HG03196 (cell line): Measurements from ENCODE around the gene PCCB.
"Not testable (repeated sequence)": the region's sequence is repeated elsewhere in the genome, so short reads cannot be mapped to it uniquely, and the experiment has no call there.

ENCODE experiments used
- ATAC-seq: cut with Tn5 transposase; IDR thresholded peaks from one replicate; pipeline ENCODE4 v1.9.1; 2021; ENCODE audit not compliant: unreplicated experiment

Gene PCCB

DNA sequence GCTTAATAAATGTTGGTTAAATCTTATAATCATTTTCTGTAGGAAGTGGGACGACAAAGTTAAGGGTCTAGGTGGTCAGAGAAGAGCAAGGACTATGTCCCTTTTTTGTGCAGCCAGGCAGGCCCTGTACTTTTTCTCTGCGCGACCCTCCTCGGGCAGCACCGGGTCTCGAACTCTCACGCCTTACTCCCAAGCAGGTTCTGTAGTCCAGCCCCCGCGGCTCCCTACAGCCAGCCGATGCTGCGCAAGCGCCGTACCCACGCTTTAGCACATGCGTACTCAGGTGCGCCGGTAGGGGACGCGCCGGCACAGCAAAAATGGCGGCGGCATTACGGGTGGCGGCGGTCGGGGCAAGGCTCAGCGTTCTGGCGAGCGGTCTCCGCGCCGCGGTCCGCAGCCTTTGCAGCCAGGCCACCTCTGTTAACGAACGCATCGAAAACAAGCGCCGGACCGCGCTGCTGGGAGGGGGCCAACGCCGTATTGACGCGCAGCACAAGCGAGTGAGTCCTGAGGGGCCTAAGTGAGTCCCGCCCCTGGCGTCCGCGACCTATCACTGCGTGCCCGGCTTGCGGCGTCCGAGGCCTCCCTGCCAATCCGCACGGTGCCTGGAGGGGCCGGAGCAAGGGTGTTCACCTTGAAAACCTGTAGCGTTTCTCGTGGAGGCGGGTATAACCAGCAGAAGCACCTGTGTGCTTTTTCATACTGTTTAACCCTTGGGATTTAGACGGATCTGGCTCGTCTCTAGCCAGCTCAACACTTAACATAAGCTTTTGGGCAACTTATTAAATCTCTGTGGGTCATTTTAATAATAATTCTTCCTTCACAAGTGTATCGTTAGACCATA, at the start of gene PCCB:
Gene PCCB (plus strand): TSS at position 282 of the 844 bp plus-strand sequence. CDS start 36 bp downstream, at position 318.
- peak; percentile 96 for ATAC-seq

DNA sequence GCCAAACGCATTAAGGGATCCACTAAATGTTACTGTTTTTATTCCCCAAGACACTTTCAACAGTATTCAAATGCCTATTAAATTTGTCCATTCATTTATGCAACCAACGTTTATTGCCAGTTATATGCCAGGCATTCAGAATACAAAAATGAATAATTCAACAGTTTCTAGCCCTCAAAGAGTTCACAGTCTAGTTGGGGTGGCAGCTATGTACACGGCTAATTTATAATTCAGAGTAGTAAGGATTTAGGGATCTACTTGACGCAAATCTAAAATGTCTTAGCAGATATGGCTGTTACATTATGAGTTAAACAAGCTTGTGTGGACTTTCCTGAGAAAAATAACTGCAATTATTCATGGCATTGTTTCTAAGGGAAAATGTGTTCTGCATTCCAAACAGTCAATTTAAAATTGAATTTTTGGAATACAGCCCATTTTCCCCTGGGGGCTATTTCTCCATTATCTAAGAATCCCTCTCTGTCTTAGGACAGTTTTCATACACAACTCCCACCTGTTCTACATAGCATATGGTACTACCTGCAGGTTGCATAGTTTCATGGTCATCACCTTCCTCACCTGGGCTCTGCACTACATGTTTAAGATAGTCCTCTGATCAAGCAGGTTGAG, 42.5 kb upstream of the PCCB start:
- no peak for ATAC-seq

DNA sequence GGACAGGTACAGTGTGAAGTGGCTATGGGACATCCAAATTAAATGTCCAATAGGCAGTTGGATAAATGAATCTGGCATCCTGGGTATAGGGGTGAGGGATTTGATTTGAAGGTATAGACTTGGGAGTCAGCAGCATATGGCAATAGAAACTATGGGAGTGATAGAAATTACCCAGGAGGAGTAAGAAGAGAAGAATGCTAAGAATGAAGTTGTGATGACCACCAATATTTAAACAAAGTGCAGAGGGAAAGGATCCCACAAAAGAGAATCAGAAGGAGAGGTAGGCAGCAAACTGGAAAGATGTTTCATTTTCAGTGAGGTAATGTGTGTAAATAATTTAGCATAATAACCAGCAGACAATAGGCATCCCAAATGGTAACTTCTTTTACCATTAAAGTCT, 40.2 kb upstream of the PCCB start:
- no peak for ATAC-seq

DNA sequence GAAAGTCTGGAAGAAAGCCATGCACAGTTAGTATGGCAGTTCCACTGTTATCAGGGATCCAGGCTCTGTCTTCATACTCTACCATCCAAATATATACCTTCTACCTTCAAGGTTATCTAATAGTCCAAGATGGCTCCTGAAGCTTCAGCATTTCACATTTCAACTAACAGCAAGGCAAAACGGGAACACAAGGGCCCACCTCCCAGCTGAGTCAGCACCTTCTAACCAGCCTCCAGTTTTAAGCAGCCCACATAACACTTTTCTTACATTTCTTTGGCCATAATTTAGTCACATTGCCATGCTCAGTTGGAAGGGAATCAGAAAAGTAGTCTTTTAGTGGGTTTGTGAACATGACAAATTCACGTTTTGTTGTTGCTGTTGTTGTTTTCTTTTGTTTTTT, 38.6 kb upstream of the PCCB start:
- no peak for ATAC-seq

DNA sequence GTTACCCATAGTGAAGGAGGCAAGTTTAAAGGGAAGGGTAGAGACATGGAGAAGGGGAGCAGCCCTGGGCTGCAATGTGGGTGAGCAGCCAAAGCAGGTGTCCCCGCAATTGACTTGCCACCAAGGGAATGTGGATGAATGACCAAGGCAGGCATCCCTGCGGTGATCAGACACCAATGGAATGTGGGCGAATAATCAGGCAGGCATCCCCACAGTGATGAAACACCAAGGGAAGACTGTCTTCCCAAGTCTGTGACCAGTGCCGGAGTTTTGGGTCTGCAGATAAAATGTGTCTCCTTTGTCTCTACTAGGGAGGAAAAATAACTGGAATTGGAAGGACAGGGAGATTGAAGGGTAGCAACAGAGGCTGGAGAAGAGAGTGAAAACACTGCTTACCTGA, 27.4 kb upstream of the PCCB start:
- not testable (repeated sequence) for ATAC-seq

DNA sequence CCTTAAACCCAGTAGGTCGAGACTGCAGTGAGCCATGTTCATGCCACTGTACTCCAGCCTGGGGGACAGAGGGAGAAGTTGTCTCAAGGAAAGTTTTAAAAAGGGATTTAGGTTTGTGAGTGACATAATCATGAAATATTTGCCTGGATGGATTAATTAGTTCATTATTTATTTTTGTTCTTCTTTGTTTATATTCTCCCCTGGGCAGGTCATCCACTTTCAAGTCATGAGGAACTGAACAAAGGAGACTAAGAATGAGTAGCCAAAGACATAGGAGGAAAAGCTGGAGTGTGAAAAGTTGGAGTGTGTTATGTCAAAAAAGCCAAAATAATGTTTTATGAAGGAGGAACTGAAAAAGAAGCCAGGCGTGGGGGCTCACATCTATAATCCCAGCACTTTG, 17.7 kb upstream of the PCCB start:
- no peak for ATAC-seq

DNA sequence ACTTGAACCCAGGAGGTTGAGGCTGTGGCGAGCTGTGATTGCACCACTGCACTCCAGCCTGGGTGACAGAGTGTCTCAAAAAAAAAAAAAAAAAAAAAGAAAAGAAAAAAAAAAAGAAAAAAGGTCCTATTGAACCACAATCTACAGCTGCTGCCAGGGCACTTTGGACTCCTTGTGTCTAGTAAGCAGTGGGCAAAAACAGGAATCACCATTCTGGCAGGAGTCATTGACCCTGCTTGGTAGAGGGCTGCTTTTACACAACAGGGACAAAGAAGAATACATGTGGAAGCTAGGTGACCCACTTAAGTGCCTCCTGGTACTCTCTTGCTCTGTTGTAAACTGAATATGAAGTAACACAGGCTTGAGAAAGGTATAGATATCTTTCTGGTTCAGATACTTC, 14.6 kb upstream of the PCCB start:
- no peak for ATAC-seq

DNA sequence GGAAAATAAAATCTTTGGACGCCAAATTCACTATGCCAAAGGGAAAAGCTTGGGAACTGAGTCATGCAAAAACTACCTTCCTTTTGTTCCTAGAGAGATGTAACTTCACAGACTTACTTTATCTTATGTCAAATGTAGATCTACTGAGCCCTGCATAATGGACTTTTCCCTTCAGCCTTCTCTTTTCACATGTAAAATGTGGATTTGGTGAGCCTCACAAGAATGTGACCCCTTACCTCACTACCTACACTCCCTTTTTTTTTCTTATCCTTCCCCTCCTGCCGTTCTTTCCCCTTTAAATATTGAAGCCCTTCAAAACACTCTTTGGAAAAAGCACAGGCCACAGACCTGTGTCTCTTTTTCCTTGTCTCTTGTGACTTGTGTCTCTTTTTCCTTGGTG, 14.0 kb upstream of the PCCB start:
- no peak for ATAC-seq

DNA sequence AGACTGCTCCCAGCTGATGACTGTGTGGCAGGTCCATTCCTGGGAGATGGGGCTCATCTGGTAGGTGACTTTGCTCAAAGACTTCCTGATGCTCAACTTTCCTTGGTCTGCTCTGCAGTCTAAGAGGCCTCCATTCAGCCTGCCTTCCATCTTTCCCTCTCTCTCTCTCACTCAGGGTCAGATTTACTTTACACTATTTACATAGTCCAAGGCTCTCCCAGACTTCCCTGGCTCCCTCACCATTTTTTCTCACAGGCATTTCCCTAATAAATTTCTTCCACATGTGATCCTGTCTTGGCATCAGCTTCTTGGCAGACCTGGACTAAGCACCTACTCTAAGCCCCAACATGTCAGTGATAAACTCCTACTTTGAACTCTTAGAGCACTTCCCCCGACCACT, 13.0 kb upstream of the PCCB start:
- no peak for ATAC-seq

DNA sequence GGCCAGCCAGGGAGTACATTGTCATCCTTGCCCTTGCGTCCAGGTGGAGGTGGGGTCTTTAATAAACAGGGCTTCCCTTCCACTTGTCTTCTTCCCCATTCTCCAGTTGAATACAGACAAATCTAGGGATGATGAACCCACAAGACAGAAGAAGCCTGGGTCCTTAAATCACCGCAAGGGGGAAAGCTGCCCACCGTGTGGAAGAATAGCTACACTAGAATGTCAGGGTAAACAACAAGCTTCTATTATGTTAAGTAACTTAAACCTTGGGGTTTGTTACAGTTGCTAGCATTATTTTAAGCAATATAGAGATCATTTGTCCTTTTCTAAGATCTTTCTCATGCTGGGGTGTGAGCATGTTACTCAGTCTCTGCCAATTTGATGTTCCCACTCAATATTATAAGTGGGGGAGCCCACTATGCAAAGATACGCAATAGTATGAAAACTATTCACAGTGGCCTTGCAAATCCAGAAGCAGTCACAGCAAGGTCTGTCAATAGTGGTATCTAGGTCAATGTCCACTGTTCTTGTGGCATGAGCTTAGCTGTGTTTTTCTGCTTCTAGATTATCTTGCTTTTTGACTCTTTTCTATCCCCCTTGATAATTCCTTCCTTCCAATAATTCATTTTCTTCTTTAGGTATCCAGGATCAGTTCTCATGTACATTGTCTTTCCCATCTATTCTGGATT, 12.0 kb upstream of the PCCB start:
- ATAC-seq = no peak

DNA sequence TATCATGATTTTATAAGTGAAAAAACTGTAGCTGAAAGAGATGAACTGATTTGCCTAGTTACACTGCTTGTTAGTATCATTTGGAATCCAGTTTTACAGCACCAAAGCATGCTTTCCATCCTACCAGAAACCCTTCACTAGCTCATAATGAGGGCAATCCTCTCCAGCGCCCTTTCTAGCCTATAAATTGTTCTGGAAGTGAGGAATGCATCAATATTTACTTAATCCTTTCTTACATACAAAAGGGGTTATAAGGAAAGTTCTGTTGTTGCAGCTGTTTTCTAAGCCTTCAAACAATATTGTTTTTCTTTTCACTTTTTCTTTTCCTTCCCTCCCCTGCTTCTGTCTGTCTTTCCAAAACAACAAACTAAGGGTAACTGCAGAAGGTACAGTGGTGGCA, 11.0 kb upstream of the PCCB start:
- ATAC-seq = no peak

DNA sequence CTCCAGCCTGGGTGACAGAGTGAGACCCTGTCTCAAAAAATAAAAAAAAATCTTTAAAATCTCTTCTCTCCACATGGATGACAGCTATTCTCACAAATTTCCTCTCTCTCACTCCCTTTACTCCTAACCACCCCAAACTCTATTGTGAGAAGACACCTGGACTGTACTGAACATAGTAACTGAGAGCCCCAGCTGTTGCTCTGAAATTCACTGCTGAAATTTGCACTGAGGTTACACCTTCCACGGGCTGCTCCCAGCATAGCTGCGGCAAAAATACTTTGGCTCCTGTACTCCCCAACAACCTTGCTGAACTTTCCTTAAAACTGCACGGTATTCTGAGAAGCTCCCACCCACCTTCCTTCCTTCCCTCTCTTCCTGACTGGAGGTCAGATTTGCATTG, 4.4 kb upstream of the PCCB start:
- no peak for ATAC-seq

DNA sequence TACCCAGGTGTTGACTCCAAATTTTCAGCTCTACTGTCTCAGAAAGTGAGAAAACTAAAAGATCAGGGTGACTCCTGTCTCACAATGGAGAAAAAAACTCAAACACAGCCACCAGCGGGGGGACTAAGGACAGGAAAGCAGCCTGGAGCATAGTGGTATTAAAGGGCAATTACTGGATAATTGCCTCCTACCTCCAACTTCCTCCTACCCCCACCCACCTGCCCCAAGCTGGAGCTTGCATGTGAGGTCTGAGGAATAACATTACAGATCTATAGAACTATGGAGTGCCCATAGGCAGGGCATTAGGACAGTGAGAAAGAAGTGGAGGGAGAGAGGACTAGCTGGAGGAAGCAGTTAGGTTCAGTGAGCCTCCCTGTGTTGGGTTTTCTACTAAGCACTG, 2.7 kb upstream of the PCCB start:
- no peak for ATAC-seq

DNA sequence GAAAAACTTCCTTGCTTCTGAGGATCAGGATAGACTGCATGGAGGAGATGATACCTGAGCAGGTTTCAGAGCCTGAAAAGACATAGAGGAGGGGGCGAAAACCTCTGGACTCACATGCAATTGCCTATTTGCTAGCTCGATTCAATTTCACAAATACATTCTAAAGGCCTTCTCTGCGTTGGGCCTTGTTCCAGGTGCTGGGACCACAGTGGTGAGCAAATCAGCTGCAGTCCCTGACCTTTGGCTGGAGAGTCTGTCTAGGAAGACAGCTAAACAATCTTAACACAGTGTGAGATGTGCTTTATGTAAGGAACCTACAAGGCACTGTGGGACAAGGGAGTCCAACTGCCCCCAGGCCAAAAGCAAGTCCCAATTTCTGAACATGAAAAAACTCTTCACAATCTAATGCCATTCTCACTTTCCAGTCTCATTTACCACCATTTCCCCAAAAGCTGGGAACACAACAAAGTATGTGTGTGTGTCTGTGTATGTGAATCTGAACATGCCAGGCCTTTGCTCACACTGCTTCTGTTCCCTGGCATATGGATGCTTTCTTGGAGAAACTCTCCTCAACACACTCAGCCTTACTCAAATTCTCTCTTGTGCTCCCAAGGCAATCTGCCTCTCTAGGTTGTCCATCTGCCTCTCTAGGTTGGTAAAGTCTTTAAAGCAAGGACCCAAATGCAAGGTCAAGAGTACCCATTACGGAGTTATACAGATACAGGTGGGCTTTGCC, 2.1 kb upstream of the PCCB start:
- ATAC-seq = no peak

DNA sequence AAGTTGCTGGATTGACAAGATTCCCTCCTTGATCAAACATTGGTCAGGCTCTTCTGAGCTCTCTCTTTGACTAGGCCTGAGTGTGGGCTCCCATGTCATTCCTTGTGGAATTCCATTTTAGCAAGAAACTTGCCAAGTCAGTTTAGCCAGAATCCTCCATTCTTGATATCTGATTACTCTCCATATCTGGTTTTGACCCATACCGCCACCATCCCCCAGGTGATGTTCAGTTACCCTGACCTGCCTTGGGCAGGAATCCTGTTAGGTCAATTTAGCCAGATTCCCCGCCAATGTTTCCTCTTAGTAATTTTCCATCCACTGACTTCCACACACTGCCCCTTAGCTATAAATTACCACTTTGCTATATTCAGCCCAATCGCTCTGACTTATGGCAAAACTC, 1.0 kb upstream of the PCCB start:
- no peak for ATAC-seq

DNA sequence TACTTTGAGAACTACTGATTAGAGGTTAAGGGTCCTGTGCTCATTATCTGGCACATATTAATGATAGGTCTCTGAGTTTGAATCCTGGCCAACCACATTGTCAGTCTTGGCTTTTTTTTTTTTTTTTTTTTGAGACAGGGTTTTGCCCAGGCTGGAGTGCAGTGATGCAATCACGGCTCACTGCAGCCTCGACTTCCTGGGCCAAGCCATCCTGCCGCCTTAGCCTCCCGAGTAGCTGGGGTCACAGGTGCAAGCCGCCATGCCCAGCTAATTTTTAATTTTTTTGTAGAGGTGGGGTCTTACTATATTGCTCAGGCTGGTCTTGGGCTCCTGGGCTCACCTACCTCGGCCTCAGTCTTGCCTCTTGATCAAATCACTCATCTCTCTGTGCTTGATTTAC, 547 bp upstream of the PCCB start:
- ATAC-seq = no peak

DNA sequence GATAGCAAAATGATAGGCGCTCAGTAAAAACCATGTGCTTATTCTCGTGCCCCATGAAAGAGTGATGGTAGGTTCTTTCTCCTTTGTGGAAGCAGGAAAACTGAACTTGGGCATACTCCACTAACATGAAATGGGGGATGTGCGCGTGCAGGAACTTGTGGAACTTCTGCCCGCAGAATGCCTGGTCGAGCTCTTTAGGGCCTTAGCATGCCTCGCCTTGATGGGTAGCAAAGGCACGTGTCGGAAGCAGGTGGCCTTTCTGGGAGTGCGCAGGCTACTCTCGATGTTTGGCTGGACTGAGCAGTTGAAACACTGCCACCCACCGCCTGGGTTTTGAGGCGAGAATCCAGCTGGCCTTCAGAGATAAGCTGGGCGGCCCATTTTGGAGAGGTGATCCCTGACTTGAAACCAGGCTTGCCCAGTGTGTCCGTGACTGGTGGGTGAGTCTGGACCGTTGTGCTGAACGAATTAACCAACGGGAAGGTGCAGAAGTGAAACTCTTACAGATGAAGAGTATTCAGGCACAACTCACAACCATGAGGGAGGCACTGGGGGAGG, 842 bp downstream of the PCCB start:
- peak; percentile 17 for ATAC-seq

DNA sequence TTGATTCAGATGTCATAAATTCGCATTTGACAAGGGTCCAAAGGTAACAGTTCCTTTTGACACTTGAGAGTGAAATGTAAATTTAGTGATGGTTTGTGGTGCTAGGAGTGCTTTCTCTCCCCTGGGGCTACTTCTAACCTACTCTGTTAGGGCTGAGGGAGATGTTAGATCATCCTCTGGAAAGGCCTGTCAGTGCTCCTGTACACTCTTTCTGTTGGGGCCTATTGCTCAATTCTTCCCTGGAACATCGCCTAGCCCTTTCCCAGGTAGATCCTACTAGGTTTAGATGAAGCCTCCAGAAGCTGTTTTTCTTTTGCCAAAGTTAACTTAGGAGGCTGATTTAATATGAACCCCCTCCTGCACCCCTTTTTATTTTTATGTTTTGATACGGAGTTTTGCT, 1.4 kb downstream of the PCCB start:
- ATAC-seq = no peak

DNA sequence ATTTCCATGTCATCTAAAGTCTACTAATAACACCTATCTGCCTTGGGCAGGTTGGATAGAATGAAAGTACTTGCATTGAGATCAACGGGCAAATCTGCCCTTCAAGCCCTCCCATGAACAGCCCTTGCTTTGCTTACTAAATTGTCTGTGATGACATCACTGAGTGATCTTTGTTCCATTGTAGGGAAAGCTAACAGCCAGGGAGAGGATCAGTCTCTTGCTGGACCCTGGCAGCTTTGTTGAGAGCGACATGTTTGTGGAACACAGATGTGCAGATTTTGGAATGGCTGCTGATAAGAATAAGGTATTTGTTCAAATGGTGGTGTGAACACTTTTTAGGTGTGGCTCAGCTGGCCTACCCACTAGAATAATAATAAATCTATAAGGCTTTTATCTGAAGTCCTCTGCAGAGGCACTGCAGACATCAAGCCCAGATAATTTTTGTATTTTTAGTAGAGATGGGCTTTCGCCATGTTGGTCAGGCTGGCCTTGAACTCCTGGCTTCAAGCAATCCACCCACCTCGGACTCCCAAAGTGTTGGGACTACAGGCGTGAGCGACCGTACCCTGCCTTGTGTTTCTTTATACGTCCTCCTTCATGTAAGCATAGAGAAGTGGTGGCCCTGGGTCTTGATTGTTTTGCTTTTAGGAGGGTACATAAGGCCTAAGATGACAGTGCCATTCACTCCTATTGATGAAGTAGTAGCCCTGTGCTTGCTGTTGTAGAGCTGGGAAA, 5.7 kb downstream of the PCCB start:
- ATAC-seq = no peak

DNA sequence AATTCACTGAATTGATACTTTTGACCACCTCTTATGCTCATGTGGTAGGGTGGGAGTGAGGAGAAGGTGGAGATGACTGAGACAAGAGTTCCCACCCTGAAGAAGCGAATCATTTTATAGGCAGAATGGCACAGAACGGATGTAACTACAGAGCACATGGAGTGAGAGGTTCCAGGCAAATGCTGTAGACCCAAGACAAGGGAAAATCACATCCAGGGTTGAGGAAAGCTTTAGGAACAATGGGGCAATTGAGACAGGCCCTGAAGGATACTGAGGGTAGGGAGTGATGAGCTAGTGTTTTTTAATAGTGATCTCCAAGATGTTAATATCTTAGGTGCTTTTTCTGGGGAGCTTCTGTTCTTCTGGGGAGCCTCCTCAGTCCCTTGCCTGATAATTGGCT, 8.1 kb downstream of the PCCB start:
- no peak for ATAC-seq
